H9 (cell line): ENCODE results near the gene CADPS. TPM values are rescaled to one million over a fixed set of nuclear protein-coding genes. Genes with fewer than 3 reads are reported as not detected.

ENCODE experiments used
- DNase-seq: peaks from one replicate; pipeline ENCODE4 v3.0.0-alpha.2; 2017
- H2AFZ ChIP-seq: one replicate; pipeline ENCODE4 v1.6.1; 2013; ENCODE audit warnings: mild to moderate bottlenecking, low read length, control low read depth, moderate library complexity
- H2AK5ac ChIP-seq: 2 replicates; pipeline ENCODE4 v1.6.1; 2013; ENCODE audit warnings: low read length, control low read depth, mixed read lengths; ENCODE audit not compliant: insufficient read length
- H2BK120ac ChIP-seq: one replicate; pipeline ENCODE4 v1.6.1; 2013; ENCODE audit warnings: low read depth, mild to moderate bottlenecking, low read length, control low read depth, inconsistent platforms; ENCODE audit not compliant: poor library complexity, severe bottlenecking
- H2BK12ac ChIP-seq: 2 replicates; pipeline ENCODE4 v1.6.1; 2013; ENCODE audit warnings: low read length, control low read depth, mixed read lengths, low read depth; ENCODE audit not compliant: insufficient read length
- H2BK15ac ChIP-seq: 2 replicates; pipeline ENCODE4 v1.6.1; 2013; ENCODE audit warnings: low read depth, low read length, control low read depth
- H2BK20ac ChIP-seq: one replicate; pipeline ENCODE4 v1.6.1; 2013; ENCODE audit warnings: low read depth, mild to moderate bottlenecking, low read length, control low read depth, inconsistent platforms; ENCODE audit not compliant: poor library complexity, severe bottlenecking
- H2BK5ac ChIP-seq: 2 replicates; pipeline ENCODE4 v1.6.1; 2013; ENCODE audit warnings: low read length, control low read depth, mixed read lengths; ENCODE audit not compliant: insufficient read length
- H3K14ac ChIP-seq: 2 replicates; pipeline ENCODE4 v1.6.1; 2013; ENCODE audit warnings: low read length, control low read depth; ENCODE audit not compliant: insufficient read depth
- H3K18ac ChIP-seq: 2 replicates; pipeline ENCODE4 v1.6.1; 2013; ENCODE audit warnings: low read depth, mild to moderate bottlenecking, mixed read lengths, low read length, control low read depth; ENCODE audit not compliant: insufficient read length
- H3K23ac ChIP-seq: 2 replicates; pipeline ENCODE4 v1.6.1; 2013; ENCODE audit warnings: low read length, control low read depth, mixed read lengths, low read depth; ENCODE audit not compliant: insufficient read length
- H3K23me2 ChIP-seq: 2 replicates; pipeline ENCODE4 v1.6.1; 2013; ENCODE audit warnings: low read depth, mild to moderate bottlenecking, mixed read lengths, low read length, control low read depth; ENCODE audit not compliant: insufficient read length, poor library complexity, severe bottlenecking
- H3K27ac ChIP-seq: 2 replicates; pipeline ENCODE4 v1.5.1; 2013; ENCODE audit warnings: low read length, control low read depth, mixed read lengths, low read depth; ENCODE audit not compliant: insufficient read length
- H3K27me3 ChIP-seq: 2 replicates; pipeline ENCODE4 v1.6.1; 2013; ENCODE audit warnings: low read length, control low read depth, inconsistent platforms; ENCODE audit not compliant: insufficient read depth
- H3K4ac ChIP-seq: 2 replicates; pipeline ENCODE4 v1.6.1; 2013; ENCODE audit warnings: low read depth, mild to moderate bottlenecking, control low read depth, inconsistent platforms, low read length, moderate library complexity
- H3K4me1 ChIP-seq: 2 replicates; pipeline ENCODE4 v1.6.1; 2013; ENCODE audit warnings: low read length, control low read depth, inconsistent platforms; ENCODE audit not compliant: insufficient read depth
- H3K4me2 ChIP-seq: 2 replicates; pipeline ENCODE4 v1.6.1; 2013; ENCODE audit warnings: low read length, control low read depth, mixed read lengths; ENCODE audit not compliant: insufficient read length, insufficient read depth
- H3K56ac ChIP-seq: 2 replicates; pipeline ENCODE4 v1.6.1; 2013; ENCODE audit warnings: low read depth, mild to moderate bottlenecking, mixed read lengths, low read length, control low read depth; ENCODE audit not compliant: insufficient read length
- H3K79me1 ChIP-seq: 2 replicates; pipeline ENCODE4 v1.6.1; 2013; ENCODE audit warnings: low read depth, mild to moderate bottlenecking, moderate library complexity, low read length, control low read depth, inconsistent platforms; ENCODE audit not compliant: insufficient read depth, poor library complexity, severe bottlenecking
- H3K79me2 ChIP-seq: 2 replicates; pipeline ENCODE4 v1.6.1; 2013; ENCODE audit warnings: low read length, control low read depth, inconsistent platforms; ENCODE audit not compliant: insufficient read depth
- H3K9ac ChIP-seq: 2 replicates; pipeline ENCODE4 v1.6.1; 2013; ENCODE audit warnings: low read length, control low read depth, mixed read lengths; ENCODE audit not compliant: insufficient read length; ENCODE audit errors: extremely low read depth
- H3K9me3 ChIP-seq: one replicate; pipeline ENCODE4 v1.6.1; 2013; ENCODE audit warnings: low read depth, low read length, inconsistent platforms; ENCODE audit not compliant: control insufficient read depth
- H3T11ph ChIP-seq: one replicate; pipeline ENCODE4 v1.6.1; 2013; ENCODE audit warnings: mild to moderate bottlenecking, low read length, control low read depth, inconsistent platforms
- H4K20me1 ChIP-seq: one replicate; pipeline ENCODE4 v1.6.1; 2013; ENCODE audit not compliant: control insufficient read depth, insufficient read length, insufficient read depth
- H4K5ac ChIP-seq: 2 replicates; pipeline ENCODE4 v1.6.1; 2013; ENCODE audit warnings: low read depth, mild to moderate bottlenecking, mixed read lengths, low read length, control low read depth; ENCODE audit not compliant: insufficient read length
- H4K8ac ChIP-seq: replicated peaks from 2 replicates; pipeline ENCODE4 v1.6.1; 2013; ENCODE audit warnings: low read length, control low read depth, mixed read lengths, low read depth; ENCODE audit not compliant: insufficient read length
- H4K91ac ChIP-seq: 2 replicates; pipeline ENCODE4 v1.6.1; 2013; ENCODE audit warnings: low read depth, mild to moderate bottlenecking, moderate library complexity, mixed read lengths, low read length, control low read depth; ENCODE audit not compliant: insufficient read length
- H3K27ac Mint-ChIP-seq, 3 experiments: 2 replicates in 2 of 3; 3 replicates in 1 of 3; pipeline ENCODE4 v1.8.0; 2020 to 2021; ENCODE audit warnings: mixed read lengths in 3 of 3, mild to moderate bottlenecking in 1 of 3, moderate library complexity in 1 of 3
- H3K27me3 Mint-ChIP-seq: 2 replicates; pipeline ENCODE4 v1.8.0; 2021; ENCODE audit warnings: low read depth, mild to moderate bottlenecking, moderate library complexity, mixed read lengths
- H3K36me3 Mint-ChIP-seq, 3 experiments: 2 replicates in 2 of 3; 3 replicates in 1 of 3; pipeline ENCODE4 v1.8.0; 2020 to 2021; ENCODE audit warnings: low read depth in 3 of 3, mixed read lengths in 3 of 3; ENCODE audit not compliant: insufficient read depth in 1 of 3
- H3K4me1 Mint-ChIP-seq, 2 experiments: 2 replicates each; pipeline ENCODE4 v1.8.0; 2020; ENCODE audit warnings: mixed read lengths in 2 of 2
- H3K4me3 Mint-ChIP-seq, 2 experiments: 2 replicates in 1 of 2; 3 replicates in 1 of 2; pipeline ENCODE4 v1.8.0; 2020 to 2021; ENCODE audit warnings: mild to moderate bottlenecking in 2 of 2, mixed read lengths in 2 of 2, moderate library complexity in 1 of 2
- H3K9me3 Mint-ChIP-seq, 2 experiments: 2 replicates in 1 of 2; 3 replicates in 1 of 2; pipeline ENCODE4 v1.8.0; 2020; ENCODE audit warnings: mild to moderate bottlenecking in 2 of 2, mixed read lengths in 2 of 2, moderate library complexity in 1 of 2
- total RNA-seq: library from RNA; stranded (reverse); gene quantifications from 2 replicates; pipeline ENCODE4 v1.2.1, GENCODE V29; 2021
- TF ChIP-seq, protein P1 (sequence below): fragments of 200-600 bp; sonication (generic); conservative IDR thresholded peaks from 3 replicates; pipeline ENCODE4 v1.8.0; 2021; ENCODE audit warnings: antibody characterized with exemption, mild to moderate bottlenecking

CADPS gene
- total RNA-seq, 1 experiment from 2014 or later = 6.6 TPM

DNA sequence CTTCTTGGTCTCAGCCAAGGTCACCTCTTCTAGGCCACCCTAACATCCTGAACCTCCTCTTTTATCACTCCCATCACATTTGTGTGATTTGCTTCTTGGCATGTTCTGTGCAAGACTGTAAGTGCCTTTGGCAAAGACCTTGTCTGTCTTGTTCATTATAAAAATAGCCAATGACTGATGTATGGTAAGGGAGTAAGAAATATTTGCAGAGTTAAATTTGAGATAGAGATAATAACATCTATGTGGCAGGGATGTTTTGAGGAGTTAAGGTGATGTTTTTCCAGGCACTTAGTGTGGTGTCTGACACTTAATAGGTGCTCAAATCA lies 202.3 kb downstream of the CADPS start:
- DNase-seq = no peak
- Histone ChIP-seq H3K27ac (no peak overlapping the region), H2BK12ac (no peak overlapping the region), H4K8ac (no peak overlapping the region), H2BK5ac (no peak overlapping the region), H3K79me2 (no peaks in the 10 kb centered on the region), H3K4me2 (no peak overlapping the region), H3K56ac (no peak overlapping the region), H3K4ac (no peak overlapping the region), H3K18ac (no peak overlapping the region), H3K4me1 (peaks cover 2% of the 10 kb centered on the region; the same call in 1 of the 2 replicates), H2BK15ac (no peak overlapping the region), H4K5ac (no peak overlapping the region), H3K23ac (no peak overlapping the region), H3K14ac (no peak overlapping the region), H3K27me3 (no peaks in the 10 kb centered on the region), H3K23me2 (no peaks in the 10 kb centered on the region), H2AK5ac (no peak overlapping the region), H2AFZ (no peak overlapping the region), H2BK20ac (no peak overlapping the region), H3K79me1 (no peaks in the 10 kb centered on the region), H3K9ac (no peak overlapping the region), H3K9me3 (no peaks in the 10 kb centered on the region), H3T11ph (no peak overlapping the region), H2BK120ac (no peak overlapping the region), H4K91ac (no peak overlapping the region), H4K20me1 (no peaks in the 10 kb centered on the region)
- Mint-ChIP-seq H3K4me1 (peaks cover 26 to 31% of the 10 kb centered on the region in 2 experiments), H3K27me3 (no peaks in the 10 kb centered on the region), H3K9me3 (no peaks in the 10 kb centered on the region), H3K27ac (no peak overlapping the region), H3K4me3 (no peak overlapping the region), H3K36me3 (no peaks in the 10 kb centered on the region)
- TF ChIP-seq, protein P1, sequence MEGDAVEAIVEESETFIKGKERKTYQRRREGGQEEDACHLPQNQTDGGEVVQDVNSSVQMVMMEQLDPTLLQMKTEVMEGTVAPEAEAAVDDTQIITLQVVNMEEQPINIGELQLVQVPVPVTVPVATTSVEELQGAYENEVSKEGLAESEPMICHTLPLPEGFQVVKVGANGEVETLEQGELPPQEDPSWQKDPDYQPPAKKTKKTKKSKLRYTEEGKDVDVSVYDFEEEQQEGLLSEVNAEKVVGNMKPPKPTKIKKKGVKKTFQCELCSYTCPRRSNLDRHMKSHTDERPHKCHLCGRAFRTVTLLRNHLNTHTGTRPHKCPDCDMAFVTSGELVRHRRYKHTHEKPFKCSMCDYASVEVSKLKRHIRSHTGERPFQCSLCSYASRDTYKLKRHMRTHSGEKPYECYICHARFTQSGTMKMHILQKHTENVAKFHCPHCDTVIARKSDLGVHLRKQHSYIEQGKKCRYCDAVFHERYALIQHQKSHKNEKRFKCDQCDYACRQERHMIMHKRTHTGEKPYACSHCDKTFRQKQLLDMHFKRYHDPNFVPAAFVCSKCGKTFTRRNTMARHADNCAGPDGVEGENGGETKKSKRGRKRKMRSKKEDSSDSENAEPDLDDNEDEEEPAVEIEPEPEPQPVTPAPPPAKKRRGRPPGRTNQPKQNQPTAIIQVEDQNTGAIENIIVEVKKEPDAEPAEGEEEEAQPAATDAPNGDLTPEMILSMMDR = no peak
